Hepatocyte (in vitro differentiated cells): ENCODE results near the gene SMIM5.
"Not testable (repeated sequence)": the region's sequence is repeated elsewhere in the genome, so short reads cannot be mapped to it uniquely, and the experiment has no call there.

Experiments used
- EZH2 ChIP-seq: fragments of 200-600 bp; sonication (generic); IDR thresholded peaks from 2 replicates; pipeline ENCODE4 v1.6.1; 2016; ENCODE audit warnings: antibody characterized with exemption, mild to moderate bottlenecking, borderline replicate concordance
- TF ChIP-seq, protein P1 (sequence below): fragments of 200-600 bp; sonication (generic); IDR thresholded peaks from 2 replicates; pipeline ENCODE4 v1.5.1; 2016; ENCODE audit warnings: antibody characterized with exemption, mild to moderate bottlenecking; ENCODE audit not compliant: poor library complexity

DNA sequence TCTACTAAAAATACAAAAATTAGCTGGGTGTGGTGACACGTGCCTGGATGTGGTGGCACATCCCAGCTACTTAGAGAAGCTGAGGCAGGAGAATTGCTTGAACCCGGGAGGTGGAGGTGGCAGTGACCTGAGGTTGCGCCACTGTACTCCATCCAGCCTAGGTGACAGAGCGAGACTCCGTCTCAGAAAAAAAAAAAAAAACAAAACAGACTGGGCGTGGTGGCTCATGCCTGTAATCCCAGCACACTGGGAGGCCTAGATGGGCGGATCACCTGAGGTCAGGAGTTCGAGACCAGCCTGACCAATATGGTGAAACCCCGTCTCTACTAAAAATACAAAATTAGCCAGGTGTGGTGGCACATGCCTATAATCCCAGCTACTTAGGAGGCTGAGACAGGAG, 39.8 kb upstream of the SMIM5 start:
- TF ChIP-seq, protein P1, sequence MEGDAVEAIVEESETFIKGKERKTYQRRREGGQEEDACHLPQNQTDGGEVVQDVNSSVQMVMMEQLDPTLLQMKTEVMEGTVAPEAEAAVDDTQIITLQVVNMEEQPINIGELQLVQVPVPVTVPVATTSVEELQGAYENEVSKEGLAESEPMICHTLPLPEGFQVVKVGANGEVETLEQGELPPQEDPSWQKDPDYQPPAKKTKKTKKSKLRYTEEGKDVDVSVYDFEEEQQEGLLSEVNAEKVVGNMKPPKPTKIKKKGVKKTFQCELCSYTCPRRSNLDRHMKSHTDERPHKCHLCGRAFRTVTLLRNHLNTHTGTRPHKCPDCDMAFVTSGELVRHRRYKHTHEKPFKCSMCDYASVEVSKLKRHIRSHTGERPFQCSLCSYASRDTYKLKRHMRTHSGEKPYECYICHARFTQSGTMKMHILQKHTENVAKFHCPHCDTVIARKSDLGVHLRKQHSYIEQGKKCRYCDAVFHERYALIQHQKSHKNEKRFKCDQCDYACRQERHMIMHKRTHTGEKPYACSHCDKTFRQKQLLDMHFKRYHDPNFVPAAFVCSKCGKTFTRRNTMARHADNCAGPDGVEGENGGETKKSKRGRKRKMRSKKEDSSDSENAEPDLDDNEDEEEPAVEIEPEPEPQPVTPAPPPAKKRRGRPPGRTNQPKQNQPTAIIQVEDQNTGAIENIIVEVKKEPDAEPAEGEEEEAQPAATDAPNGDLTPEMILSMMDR: not testable (repeated sequence)
- TF ChIP-seq EZH2: not testable (repeated sequence)
